HepG2 (cell line): Measurements from ENCODE around the gene PIK3R3. TPM values are rescaled to one million over a fixed set of nuclear protein-coding genes. Genes with fewer than 3 reads are reported as not detected.

Source experiments
- ARNTL ChIP-seq: sonication (generic); formaldehyde crosslinking; IDR thresholded peaks from 2 replicates; pipeline ENCODE4 v1.4.0; 2020; ENCODE audit warnings: mild to moderate bottlenecking, missing genetic modification reagents
- CCAR2 ChIP-seq: fragments of 200-400 bp; formaldehyde crosslinking; optimal IDR thresholded peaks from 2 replicates; pipeline ENCODE3; 2018; ENCODE audit warnings: low read depth, mild to moderate bottlenecking, low read length, moderate library complexity
- EEA1 ChIP-seq: sonication (generic); formaldehyde crosslinking; IDR thresholded peaks from 2 replicates; pipeline ENCODE4 v1.5.1; 2020; ENCODE audit warnings: mild to moderate bottlenecking, missing genetic modification reagents, borderline replicate concordance
- FOXJ3 ChIP-seq: sonication (generic); formaldehyde crosslinking; IDR thresholded peaks from 2 replicates; pipeline ENCODE4 v1.4.0; 2020; ENCODE audit warnings: missing genetic modification reagents, mild to moderate bottlenecking, borderline replicate concordance
- HNF4G ChIP-seq, 2 experiments: sonication (generic) in 1 of 2; formaldehyde crosslinking in 1 of 2; IDR thresholded peaks; 2 replicates each; pipeline versions ENCODE4 v1.4.0 to v1.6.1; 2011 to 2020; ENCODE audit warnings: borderline replicate concordance in 2 of 2, low read depth in 2 of 2, mild to moderate bottlenecking in 2 of 2, low read length in 1 of 2, missing genetic modification reagents in 1 of 2, moderate library complexity in 1 of 2
- IRF2 ChIP-seq: IDR thresholded peaks from 2 replicates; pipeline ENCODE4 v1.6.1; 2018; ENCODE audit warnings: missing genetic modification reagents, missing compliant biosample characterization
- PLRG1 ChIP-seq: fragments of 450-650 bp; conservative IDR thresholded peaks from 2 replicates; pipeline ENCODE4 v1.6.1; 2016
- RAD21 ChIP-seq: fragments of 450-650 bp; formaldehyde crosslinking; IDR thresholded peaks from 2 replicates; pipeline ENCODE4 v1.5.0; 2020; ENCODE audit warnings: mild to moderate bottlenecking
- RBAK ChIP-seq: sonication (generic); formaldehyde crosslinking; IDR thresholded peaks from 2 replicates; pipeline ENCODE4 v1.5.1; 2020; ENCODE audit warnings: mild to moderate bottlenecking, missing genetic modification reagents
- SMC3 ChIP-seq: IDR thresholded peaks from 2 replicates; pipeline ENCODE4 v1.6.1; 2011; ENCODE audit warnings: low read length, improper control_type of control experiment
- ZBTB10 ChIP-seq: sonication (generic); formaldehyde crosslinking; IDR thresholded peaks from 2 replicates; pipeline ENCODE4 v1.4.0; 2020; ENCODE audit warnings: missing genetic modification reagents, borderline replicate concordance
- ZNF256 ChIP-seq: sonication (generic); formaldehyde crosslinking; conservative IDR thresholded peaks from 2 replicates; pipeline ENCODE4 v1.4.0; 2020; ENCODE audit warnings: missing genetic modification reagents
- ZNF337 ChIP-seq: sonication (generic); formaldehyde crosslinking; IDR thresholded peaks from 2 replicates; pipeline ENCODE4 v1.5.1; 2020; ENCODE audit warnings: missing genetic modification reagents, low read depth, mild to moderate bottlenecking, borderline replicate concordance
- ZNF710 ChIP-seq: sonication (generic); formaldehyde crosslinking; IDR thresholded peaks from 2 replicates; pipeline ENCODE4 v1.5.0; 2020; ENCODE audit warnings: mild to moderate bottlenecking, missing genetic modification reagents, borderline replicate concordance
- polyA plus RNA-seq, 8 experiments: library from polyadenylated mRNA; depleted of rRNA in 3 of 8; stranded (reverse) in 7 of 8; unstranded in 1 of 8; fragments of >200 nt; fragmentation: Illumina TruSeq in 4 of 8; extraction: Trizol in 4 of 8; gene quantifications; 2 replicates each; pipeline versions ENCODE4 v1.2.1 to v1.2.3, GENCODE V29; 2011 to 2016; ENCODE audit warnings: low read depth in 4 of 8, missing spikeins in 1 of 8, mixed read lengths in 1 of 8; ENCODE audit not compliant: insufficient read depth in 1 of 8
- total RNA-seq, 5 experiments: library from RNA; depleted of rRNA; stranded (reverse); fragments of >200 nt; fragmentation: Illumina TruSeq; extraction: Trizol; gene quantifications; 2 replicates each; pipeline ENCODE4 v1.2.3, GENCODE V29; 2016; ENCODE audit warnings: low read depth in 1 of 5
- TF ChIP-seq, protein P1 (sequence below): sonication (generic); formaldehyde crosslinking; IDR thresholded peaks from 2 replicates; pipeline ENCODE4 v1.4.0; 2020; ENCODE audit warnings: missing genetic modification reagents, borderline replicate concordance
- TF ChIP-seq, protein P2 (sequence below): IDR thresholded peaks from 2 replicates; pipeline ENCODE4 v1.6.1; 2016; ENCODE audit warnings: missing biosample characterization, missing genetic modification reagents, low read depth
- TF ChIP-seq, protein P3 (sequence below): IDR thresholded peaks from 2 replicates; pipeline ENCODE4 v1.6.1; 2016; ENCODE audit warnings: low read depth, borderline replicate concordance

Gene PIK3R3
- total and polyA plus RNA-seq, 2 of the 13 experiments (the other 11 are each of a cell fraction or from before 2014, with no cell fraction given), result 0.37 to 6.9 TPM

DNA sequence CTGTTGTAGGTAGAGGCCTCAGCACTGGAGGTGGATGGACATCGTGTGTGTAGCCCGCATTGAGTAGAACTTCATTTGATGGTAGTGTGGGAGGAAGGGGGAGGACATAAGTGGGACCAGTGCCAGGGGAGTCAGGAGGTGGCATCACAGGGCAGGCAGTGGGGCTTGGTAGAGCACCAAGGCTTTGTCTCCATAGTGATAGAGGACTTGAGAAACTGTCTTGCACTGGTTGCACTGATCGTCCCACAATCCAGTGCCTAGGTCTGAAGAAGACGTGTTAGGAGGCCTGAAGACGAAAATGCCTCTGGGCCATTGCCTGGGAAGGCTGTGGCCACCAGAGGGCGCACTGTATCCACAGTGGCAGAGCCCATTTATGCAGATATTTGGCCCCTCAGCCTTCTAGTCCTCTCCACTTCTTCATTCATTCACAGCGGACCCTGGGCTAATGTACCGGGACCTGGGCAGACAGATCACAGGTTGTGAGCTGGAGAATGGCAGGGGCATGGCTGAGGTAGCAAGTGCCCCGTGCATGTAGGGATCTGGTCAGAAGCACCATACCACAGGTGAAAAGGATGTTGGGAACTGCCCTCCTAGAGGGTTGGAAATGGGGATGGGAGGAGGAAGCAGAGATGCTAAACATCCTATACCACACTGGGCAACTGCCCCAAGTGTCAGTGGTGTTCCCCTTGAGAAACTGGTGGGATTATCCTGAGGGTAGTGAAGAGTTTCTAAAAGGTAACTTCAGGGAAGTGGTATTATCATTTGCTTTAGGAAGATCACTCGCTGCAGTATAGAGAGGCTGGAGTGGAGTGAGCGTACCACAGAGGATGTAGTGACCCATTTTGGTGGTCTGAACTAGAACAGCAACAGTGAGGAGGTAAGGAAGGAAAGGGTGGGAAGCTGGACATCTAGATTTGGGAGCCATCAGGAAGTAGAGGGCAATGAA is 95.3 kb downstream of the PIK3R3 start (continued):
- TF ChIP-seq, protein P1, sequence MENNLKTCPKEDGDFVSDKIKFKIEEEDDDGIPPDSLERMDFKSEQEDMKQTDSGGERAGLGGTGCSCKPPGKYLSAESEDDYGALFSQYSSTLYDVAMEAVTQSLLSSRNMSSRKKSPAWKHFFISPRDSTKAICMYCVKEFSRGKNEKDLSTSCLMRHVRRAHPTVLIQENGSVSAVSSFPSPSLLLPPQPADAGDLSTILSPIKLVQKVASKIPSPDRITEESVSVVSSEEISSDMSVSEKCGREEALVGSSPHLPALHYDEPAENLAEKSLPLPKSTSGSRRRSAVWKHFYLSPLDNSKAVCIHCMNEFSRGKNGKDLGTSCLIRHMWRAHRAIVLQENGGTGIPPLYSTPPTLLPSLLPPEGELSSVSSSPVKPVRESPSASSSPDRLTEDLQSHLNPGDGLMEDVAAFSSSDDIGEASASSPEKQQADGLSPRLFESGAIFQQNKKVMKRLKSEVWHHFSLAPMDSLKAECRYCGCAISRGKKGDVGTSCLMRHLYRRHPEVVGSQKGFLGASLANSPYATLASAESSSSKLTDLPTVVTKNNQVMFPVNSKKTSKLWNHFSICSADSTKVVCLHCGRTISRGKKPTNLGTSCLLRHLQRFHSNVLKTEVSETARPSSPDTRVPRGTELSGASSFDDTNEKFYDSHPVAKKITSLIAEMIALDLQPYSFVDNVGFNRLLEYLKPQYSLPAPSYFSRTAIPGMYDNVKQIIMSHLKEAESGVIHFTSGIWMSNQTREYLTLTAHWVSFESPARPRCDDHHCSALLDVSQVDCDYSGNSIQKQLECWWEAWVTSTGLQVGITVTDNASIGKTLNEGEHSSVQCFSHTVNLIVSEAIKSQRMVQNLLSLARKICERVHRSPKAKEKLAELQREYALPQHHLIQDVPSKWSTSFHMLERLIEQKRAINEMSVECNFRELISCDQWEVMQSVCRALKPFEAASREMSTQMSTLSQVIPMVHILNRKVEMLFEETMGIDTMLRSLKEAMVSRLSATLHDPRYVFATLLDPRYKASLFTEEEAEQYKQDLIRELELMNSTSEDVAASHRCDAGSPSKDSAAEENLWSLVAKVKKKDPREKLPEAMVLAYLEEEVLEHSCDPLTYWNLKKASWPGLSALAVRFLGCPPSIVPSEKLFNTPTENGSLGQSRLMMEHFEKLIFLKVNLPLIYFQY (CRISPR knock-in tag), result no peak
- no peak for TF ChIP-seq CCAR2
- TF ChIP-seq, protein P2, sequence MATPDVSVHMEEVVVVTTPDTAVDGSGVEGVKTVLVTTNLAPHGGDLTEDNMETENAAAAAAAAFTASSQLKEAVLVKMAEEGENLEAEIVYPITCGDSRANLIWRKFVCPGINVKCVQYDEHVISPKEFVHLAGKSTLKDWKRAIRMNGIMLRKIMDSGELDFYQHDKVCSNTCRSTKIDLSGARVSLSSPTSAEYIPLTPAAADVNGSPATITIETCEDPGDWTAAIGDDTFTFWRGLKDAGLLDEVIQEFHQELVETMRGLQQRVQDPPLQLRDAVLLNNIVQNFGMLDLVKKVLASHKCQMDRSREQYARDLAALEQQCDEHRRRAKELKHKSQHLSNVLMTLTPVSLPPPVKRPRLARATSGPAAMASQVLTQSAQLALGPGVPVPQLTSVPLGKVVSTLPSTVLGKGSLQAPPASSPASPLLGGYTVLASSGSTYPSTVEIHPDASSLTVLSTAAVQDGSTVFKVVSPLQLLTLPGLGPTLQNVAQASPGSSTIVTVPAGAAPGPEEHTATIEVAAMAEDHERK (CRISPR knock-in tag), result no peak
- no peak for TF ChIP-seq ZBTB10 (CRISPR knock-in tag)
- 0 out of 2 replicates have a peak, but pooled peaks have one; percentile 16 for TF ChIP-seq ZNF710
- peak; percentile 63; the same call in 1 of the 2 replicates for TF ChIP-seq IRF2 (CRISPR knock-in tag)
- TF ChIP-seq HNF4G (IDR thresholded peaks at IDR 0.05; ENCODE audit: borderline replicate concordance, low read depth, low read length), result no peak
- TF ChIP-seq HNF4G (CRISPR knock-in tag; IDR thresholded peaks at IDR 0.05; ENCODE audit: borderline replicate concordance, low read depth), result no peak
- no peak for TF ChIP-seq ZNF256
- TF ChIP-seq FOXJ3 (CRISPR knock-in tag), result no peak
- TF ChIP-seq EEA1 (CRISPR knock-in tag), result no peak
- TF ChIP-seq, protein P3, sequence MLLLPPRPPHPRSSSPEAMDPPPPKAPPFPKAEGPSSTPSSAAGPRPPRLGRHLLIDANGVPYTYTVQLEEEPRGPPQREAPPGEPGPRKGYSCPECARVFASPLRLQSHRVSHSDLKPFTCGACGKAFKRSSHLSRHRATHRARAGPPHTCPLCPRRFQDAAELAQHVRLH (CRISPR knock-in tag), result no peak
- peak; percentile 92 for TF ChIP-seq RAD21 (CRISPR knock-in tag)
- TF ChIP-seq RBAK (CRISPR knock-in tag), result no peak
- TF ChIP-seq SMC3, result peak; percentile 99
- TF ChIP-seq PLRG1, result no peak
- no peak for TF ChIP-seq ARNTL (CRISPR knock-in tag)
- no peak for TF ChIP-seq ZNF337 (CRISPR knock-in tag)
